ENCODE measurements around the gene BACE1. TPM values are rescaled to one million over a fixed set of nuclear protein-coding genes. Genes with fewer than 3 reads are reported as not detected.

The BACE1 gene
- total and polyA plus RNA-seq, 2 of the 13 experiments (the other 11 are each of a cell fraction or from before 2014, with no cell fraction given): 7.5 to 17.9 TPM

GRCh38 chr11:117361432-117361831 is 45.4 kb upstream of the BACE1 start:
- intact Hi-C loops (cut with micrococcal nuclease; ENCODE audit: unreplicated experiment) (no loop called here), in situ Hi-C loops (cut with HindIII; ENCODE audit: extremely low pct_ligation_motif_present, low pct_unique_long_range_greater_than_20kb) (no loop called here)
- no peak for TF ChIP-seq HMGA1 (CRISPR knock-in tag; conservative IDR thresholded peaks at IDR 0.05)
- no peak for TF ChIP-seq NFE2L2 (IDR thresholded peaks at IDR 0.05; ENCODE audit: low read length)
- no peak for TF ChIP-seq DNMT3B (CRISPR knock-in tag; conservative IDR thresholded peaks at IDR 0.05)
- TF ChIP-seq ZFP41 (CRISPR knock-in tag; IDR thresholded peaks at IDR 0.05; ENCODE audit: borderline replicate concordance): no peak
- no peak for TF ChIP-seq ZC3H4 (CRISPR knock-in tag; IDR thresholded peaks at IDR 0.05; ENCODE audit: borderline replicate concordance)
- no peak for TF ChIP-seq NR2F1 (CRISPR knock-in tag; IDR thresholded peaks at IDR 0.05)
- H3K4me2 ChIP-seq (ENCODE audit: low read depth, low read length): no peak overlapping the region
- whole genome bisulfite sequencing (ENCODE audit: low lambda C conversion rate): 90% methylated on average over 8 of the region's 8 CpGs
- no peaks in the 10 kb centered on the region for H4K20me1 ChIP-seq (ENCODE audit: insufficient read depth, low read length)
- peaks cover 17 to 40% of the 10 kb centered on the region in 2 experiments; a peak in 4 of 5 replicates for H3K36me3 ChIP-seq (replicated peaks in 1 of 2; ENCODE audit: control insufficient read depth in 1 of 2, insufficient read depth in 2 of 2, low read length in 2 of 2)
- no peak for FAIRE-seq
- no peaks in the 10 kb centered on the region for H3K27me3 ChIP-seq (ENCODE audit: control insufficient read depth in 1 of 2, insufficient read depth in 2 of 2, low read length in 2 of 2)
- no peaks in the 10 kb centered on the region for H3K79me2 ChIP-seq (ENCODE audit: insufficient read depth, low read length)
- no peak overlapping the region for H3K27ac ChIP-seq (ENCODE audit: extremely low read length, insufficient read depth, low read length)
- POLR2A ChIA-PET: no interaction called here
- no peak overlapping the region for H2AFZ ChIP-seq (ENCODE audit: low read length)
- no peaks in the 10 kb centered on the region for H3K4me1 ChIP-seq (ENCODE audit: insufficient read depth, low read length)
- no peak for ATAC-seq
- DNase-seq (ENCODE audit: low spot score): no peak
- no peak overlapping the region for H3K4me3 ChIP-seq (replicated peaks in 1 of 3; ENCODE audit: insufficient read depth in 1 of 3, low read depth in 2 of 3, low read length in 3 of 3)
- no peaks in the 10 kb centered on the region for H3K9me3 ChIP-seq (ENCODE audit: low read length)
- CTCF ChIA-PET (ENCODE audit: low intra/inter-chr PET ratio, low total read pairs): no interaction called here
- BruUV-seq (replicated peaks): no TSS peak
- no peak overlapping the region for H3K9ac ChIP-seq (ENCODE audit: insufficient read depth, low read depth, low read length)

DNA sequence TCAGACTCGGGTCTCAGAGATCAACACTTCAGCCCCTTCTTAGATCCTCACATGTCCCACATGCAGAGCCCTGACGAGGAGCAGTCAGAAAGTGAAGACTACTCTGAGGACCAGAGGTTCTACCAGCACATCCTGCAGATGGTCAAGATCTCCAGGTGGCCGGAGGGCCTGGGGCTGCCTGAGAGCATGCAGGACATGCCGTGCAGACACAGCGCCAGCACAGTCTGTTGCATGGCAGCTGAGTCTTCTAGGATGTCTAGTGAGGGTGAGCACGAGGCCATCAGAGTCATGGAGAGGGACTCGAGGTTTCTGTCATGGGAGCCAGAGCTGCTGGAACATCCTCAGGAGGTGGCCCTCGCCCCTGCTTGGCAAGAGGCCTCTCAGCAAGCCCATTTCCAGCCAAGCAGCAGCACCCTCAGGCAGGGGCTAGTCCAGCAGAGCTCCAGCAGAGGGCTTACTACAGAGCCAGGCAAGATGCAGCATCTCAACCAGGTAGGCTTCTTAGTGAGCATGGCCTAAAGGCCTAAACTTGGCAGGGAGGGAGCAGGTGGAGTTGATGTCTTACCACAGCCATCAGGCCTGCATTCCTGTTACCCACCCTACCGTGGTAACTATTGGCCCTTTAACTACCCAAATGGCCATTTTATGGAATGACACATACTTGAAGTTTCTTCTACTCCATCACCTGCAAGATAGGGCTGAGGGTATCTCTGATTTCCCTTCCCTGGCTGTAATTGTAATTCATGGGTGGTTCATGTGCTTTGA is 40.3 kb upstream of the BACE1 start:
- DNase-seq (ENCODE audit: low spot score): no peak
- CTCF ChIA-PET (ENCODE audit: low intra/inter-chr PET ratio, low total read pairs): no interaction called here
- 77% methylated on average over 3 of the region's 9 CpGs for WGBS (ENCODE audit: low lambda C conversion rate)
- Histone ChIP-seq H3K4me2 (ENCODE audit: low read depth, low read length) (no peak overlapping the region), H3K27ac (ENCODE audit: extremely low read length, insufficient read depth, low read length) (no peak overlapping the region), H3K27me3 (ENCODE audit: control insufficient read depth in 1 of 2, insufficient read depth in 2 of 2, low read length in 2 of 2) (no peaks in the 10 kb centered on the region), H4K20me1 (ENCODE audit: insufficient read depth, low read length) (no peaks in the 10 kb centered on the region), H3K9me3 (ENCODE audit: low read length) (no peaks in the 10 kb centered on the region), H3K4me3 (replicated peaks in 1 of 3; ENCODE audit: insufficient read depth in 1 of 3, low read depth in 2 of 3, low read length in 3 of 3) (no peak overlapping the region), H3K4me1 (ENCODE audit: insufficient read depth, low read length) (no peaks in the 10 kb centered on the region), H3K36me3 (replicated peaks in 1 of 2; ENCODE audit: control insufficient read depth in 1 of 2, insufficient read depth in 2 of 2, low read length in 2 of 2) (peaks cover 13 to 32% of the 10 kb centered on the region in 2 experiments), H3K9ac (ENCODE audit: insufficient read depth, low read depth, low read length) (no peak overlapping the region), H2AFZ (ENCODE audit: low read length) (no peak overlapping the region), H3K79me2 (ENCODE audit: insufficient read depth, low read length) (no peaks in the 10 kb centered on the region)
- in situ Hi-C loops (cut with HindIII; ENCODE audit: extremely low pct_ligation_motif_present, low pct_unique_long_range_greater_than_20kb): no loop called here
- intact Hi-C loops (cut with micrococcal nuclease; ENCODE audit: unreplicated experiment): no loop called here
- POLR2A ChIA-PET: no interaction called here
- no TSS peak for BruUV-seq (replicated peaks)
- FAIRE-seq: no peak
- ATAC-seq: peak; percentile 70
- TF ChIP-seq RERE (CRISPR knock-in tag; IDR thresholded peaks at IDR 0.05; ENCODE audit: low read depth) (no peak), TCF7 (IDR thresholded peaks at IDR 0.05; ENCODE audit: low read depth) (no peak), ELF3 (CRISPR knock-in tag; IDR thresholded peaks at IDR 0.05) (no peak), SP4 (CRISPR knock-in tag; IDR thresholded peaks at IDR 0.05) (no peak), SKI (IDR thresholded peaks at IDR 0.05; ENCODE audit: partially characterized antibody) (no peak)
- TF ChIP-seq, protein P1, sequence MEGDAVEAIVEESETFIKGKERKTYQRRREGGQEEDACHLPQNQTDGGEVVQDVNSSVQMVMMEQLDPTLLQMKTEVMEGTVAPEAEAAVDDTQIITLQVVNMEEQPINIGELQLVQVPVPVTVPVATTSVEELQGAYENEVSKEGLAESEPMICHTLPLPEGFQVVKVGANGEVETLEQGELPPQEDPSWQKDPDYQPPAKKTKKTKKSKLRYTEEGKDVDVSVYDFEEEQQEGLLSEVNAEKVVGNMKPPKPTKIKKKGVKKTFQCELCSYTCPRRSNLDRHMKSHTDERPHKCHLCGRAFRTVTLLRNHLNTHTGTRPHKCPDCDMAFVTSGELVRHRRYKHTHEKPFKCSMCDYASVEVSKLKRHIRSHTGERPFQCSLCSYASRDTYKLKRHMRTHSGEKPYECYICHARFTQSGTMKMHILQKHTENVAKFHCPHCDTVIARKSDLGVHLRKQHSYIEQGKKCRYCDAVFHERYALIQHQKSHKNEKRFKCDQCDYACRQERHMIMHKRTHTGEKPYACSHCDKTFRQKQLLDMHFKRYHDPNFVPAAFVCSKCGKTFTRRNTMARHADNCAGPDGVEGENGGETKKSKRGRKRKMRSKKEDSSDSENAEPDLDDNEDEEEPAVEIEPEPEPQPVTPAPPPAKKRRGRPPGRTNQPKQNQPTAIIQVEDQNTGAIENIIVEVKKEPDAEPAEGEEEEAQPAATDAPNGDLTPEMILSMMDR (CRISPR knock-in tag; IDR thresholded peaks at IDR 0.05): 0 out of 2 replicates have a peak, but pooled peaks have one; percentile 15
